GM19328 (cell line): Measurements from ENCODE around the gene KRT13.
A peak's percentile ranks its signal among the peaks of the same experiment; 100 is the strongest.

Source experiments
- ATAC-seq: cut with Tn5 transposase; IDR thresholded peaks from one replicate; pipeline ENCODE4 v1.9.1; 2021; ENCODE audit warnings: mild to moderate bottlenecking, moderate library complexity; ENCODE audit not compliant: unreplicated experiment

The KRT13 gene

GRCh38 chr17:41498276-41498675 is 7.1 kb downstream of the KRT13 start:
- ATAC-seq, result no peak

GRCh38 chr17:41496803-41497484 is 8.5 kb downstream of the KRT13 start:
- ATAC-seq, result peak; percentile 60

GRCh38 chr17:41494524-41494923 is 10.9 kb downstream of the KRT13 start:
- no peak for ATAC-seq

GRCh38 chr17:41492771-41493170 is 12.6 kb downstream of the KRT13 start:
- ATAC-seq, result no peak

- ATAC-seq, result no peak
These were observed 13.1 kb downstream of the KRT13 start for GRCh38 chr17:41492351-41492750.

- ATAC-seq, result no peak
These were observed 13.9 kb downstream of the KRT13 start for GRCh38 chr17:41491476-41491875.

GRCh38 chr17:41490000-41490990 is 15.1 kb downstream of the KRT13 start:
- ATAC-seq, result no peak

GRCh38 chr17:41489531-41489930 is 15.9 kb downstream of the KRT13 start, which contains the start of gene KRT36:
TSS of gene KRT36 (minus strand) at chr17:41489910. CDS start at chr17:41489864, 46 bp downstream.
- no peak for ATAC-seq

- ATAC-seq, result no peak
These were observed 18.4 kb downstream of the KRT13 start for GRCh38 chr17:41486809-41487530.

GRCh38 chr17:41486316-41486715 is 19.1 kb downstream of the KRT13 start:
- ATAC-seq, result no peak

GRCh38 chr17:41484920-41485904 is 20.2 kb downstream of the KRT13 start:
- ATAC-seq, result no peak

GRCh38 chr17:41483991-41484826 is 21.2 kb downstream of the KRT13 start:
- ATAC-seq, result no peak

- no peak for ATAC-seq
These were observed 21.9 kb downstream of the KRT13 start for GRCh38 chr17:41483531-41483930.

GRCh38 chr17:41481036-41481435 is 24.4 kb downstream of the KRT13 start, which contains the start of gene KRT35:
TSS of gene KRT35 (minus strand) at chr17:41481151. CDS start at chr17:41481097, 54 bp downstream.
- no peak for ATAC-seq

GRCh38 chr17:41480581-41480980 is 24.8 kb downstream of the KRT13 start:
- no peak for ATAC-seq

GRCh38 chr17:41480136-41480535 is 25.3 kb downstream of the KRT13 start:
- ATAC-seq, result no peak

- ATAC-seq, result no peak
These were observed 27.2 kb downstream of the KRT13 start for GRCh38 chr17:41478237-41478636.

GRCh38 chr17:41476866-41477815 is 28.3 kb downstream of the KRT13 start:
- ATAC-seq, result no peak
